Skeletal muscle satellite cell (primary cell): ENCODE data around the gene UPF3A. TPM values are rescaled to one million over a fixed set of nuclear protein-coding genes. Genes with fewer than 3 reads are reported as not detected.
"Not testable (repeated sequence)": the region's sequence is repeated elsewhere in the genome, so short reads cannot be mapped to it uniquely, and the experiment has no call there.

Experiments used
- H3K27me3 ChIP-seq: 2 replicates; pipeline ENCODE4 v1.7.0; 2013; ENCODE audit warnings: low read length; ENCODE audit not compliant: control insufficient read depth, insufficient read depth
- H3K36me3 ChIP-seq: 2 replicates; pipeline ENCODE4 v1.7.0; 2013; ENCODE audit warnings: mild to moderate bottlenecking, control low read depth, low read length; ENCODE audit not compliant: insufficient read depth
- H3K4me1 ChIP-seq: 2 replicates; pipeline ENCODE4 v1.7.0; 2013; ENCODE audit warnings: low read length; ENCODE audit not compliant: control insufficient read depth, insufficient read depth
- H3K4me2 ChIP-seq: 2 replicates; pipeline ENCODE4 v1.7.0; 2013; ENCODE audit warnings: mild to moderate bottlenecking, low read length
- H3K4me3 ChIP-seq: 2 replicates; pipeline ENCODE4 v1.7.0; 2013; ENCODE audit warnings: low read length
- H3K9ac ChIP-seq: 2 replicates; pipeline ENCODE4 v1.7.0; 2013; ENCODE audit warnings: mild to moderate bottlenecking, low read depth, low read length, moderate library complexity
- H3K9me3 ChIP-seq: replicated peaks from 2 replicates; pipeline ENCODE4 v1.7.0; 2013; ENCODE audit warnings: mild to moderate bottlenecking, control low read depth, low read length
- small RNA-seq: library from RNA; depleted of rRNA; stranded (forward); fragments of <200 nt; gene quantifications from one replicate; pipeline ENCODE3, GENCODE V24; 2012

The UPF3A gene

GRCh38 chr13:114347256-114347655 is 65.9 kb downstream of the UPF3A start:
- peaks cover 18% of the 10 kb centered on the region for H3K27me3 ChIP-seq
- H3K36me3 ChIP-seq, H3K4me2 ChIP-seq: not testable (repeated sequence)

GRCh38 chr13:114352763-114353162 is 71.4 kb downstream of the UPF3A start:
- H3K9ac ChIP-seq, H3K4me3 ChIP-seq, H3K9me3 ChIP-seq: not testable (repeated sequence)

More at GRCh38 chr13:114347256-114347655, 65.9 kb downstream of the UPF3A start:
- H3K4me1 ChIP-seq, H3K9me3 ChIP-seq, H3K4me3 ChIP-seq, H3K9ac ChIP-seq: not testable (repeated sequence)

GRCh38 chr13:114353382-114353781 is 72.0 kb downstream of the UPF3A start:
- not testable (repeated sequence) for H3K4me1 ChIP-seq, H3K36me3 ChIP-seq, H3K9ac ChIP-seq, H3K4me2 ChIP-seq, H3K9me3 ChIP-seq, H3K4me3 ChIP-seq
- H3K27me3 ChIP-seq = peaks cover 15% of the 10 kb centered on the region

More at GRCh38 chr13:114352763-114353162, 71.4 kb downstream of the UPF3A start:
- H3K36me3 ChIP-seq, H3K4me1 ChIP-seq, H3K4me2 ChIP-seq: not testable (repeated sequence)
- peaks cover 16% of the 10 kb centered on the region for H3K27me3 ChIP-seq

Small RNAs within 50 kb of the gene (small RNA-seq; reads per million reads assigned to genes)
- gene MIR4502 (not detected), gene MIR548AR (not detected)
